Measurements from ENCODE around the gene PPP2R1B.

Gene PPP2R1B

GRCh38 chr11:111765984-111766833 is at the start of gene PPP2R1B:
Gene PPP2R1B (minus strand): TSS chr11:111766389. CDS start chr11:111766361, 28 bp downstream.
- peak within 1 kb of the TSS; percentile 88 for H3K4me3 ChIP-seq (replicated peaks; ENCODE audit: low read depth, low read length)
- DNase-seq (ENCODE audit: extremely low read depth, low read depth): peak; percentile 47
- TF ChIP-seq, protein P1, sequence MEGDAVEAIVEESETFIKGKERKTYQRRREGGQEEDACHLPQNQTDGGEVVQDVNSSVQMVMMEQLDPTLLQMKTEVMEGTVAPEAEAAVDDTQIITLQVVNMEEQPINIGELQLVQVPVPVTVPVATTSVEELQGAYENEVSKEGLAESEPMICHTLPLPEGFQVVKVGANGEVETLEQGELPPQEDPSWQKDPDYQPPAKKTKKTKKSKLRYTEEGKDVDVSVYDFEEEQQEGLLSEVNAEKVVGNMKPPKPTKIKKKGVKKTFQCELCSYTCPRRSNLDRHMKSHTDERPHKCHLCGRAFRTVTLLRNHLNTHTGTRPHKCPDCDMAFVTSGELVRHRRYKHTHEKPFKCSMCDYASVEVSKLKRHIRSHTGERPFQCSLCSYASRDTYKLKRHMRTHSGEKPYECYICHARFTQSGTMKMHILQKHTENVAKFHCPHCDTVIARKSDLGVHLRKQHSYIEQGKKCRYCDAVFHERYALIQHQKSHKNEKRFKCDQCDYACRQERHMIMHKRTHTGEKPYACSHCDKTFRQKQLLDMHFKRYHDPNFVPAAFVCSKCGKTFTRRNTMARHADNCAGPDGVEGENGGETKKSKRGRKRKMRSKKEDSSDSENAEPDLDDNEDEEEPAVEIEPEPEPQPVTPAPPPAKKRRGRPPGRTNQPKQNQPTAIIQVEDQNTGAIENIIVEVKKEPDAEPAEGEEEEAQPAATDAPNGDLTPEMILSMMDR (IDR thresholded peaks at IDR 0.05; ENCODE audit: low read depth, low read length, missing control alignments): no peak

DNA sequence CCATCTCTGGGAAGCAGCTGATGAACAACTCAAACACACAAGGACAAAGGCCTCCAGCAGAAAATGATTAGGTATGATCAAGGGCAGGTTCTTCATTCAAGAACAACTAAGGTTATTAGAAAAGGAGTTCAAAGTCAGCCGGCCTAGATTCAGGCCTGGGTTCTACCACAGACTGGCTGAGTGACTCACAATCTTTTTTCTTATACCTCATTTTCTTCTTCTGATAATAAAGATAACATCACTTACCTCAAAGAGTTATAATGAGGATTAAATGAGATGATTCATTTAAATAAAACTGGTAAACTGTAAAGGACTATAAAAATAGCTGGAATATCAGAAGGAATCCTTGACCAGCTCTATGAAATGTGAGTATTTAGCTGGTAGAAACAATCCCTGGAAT is 49.3 kb upstream of the PPP2R1B start:
- no peak overlapping the region for H3K4me3 ChIP-seq (replicated peaks; ENCODE audit: low read depth, low read length)
- TF ChIP-seq, protein P1 (IDR thresholded peaks at IDR 0.05; ENCODE audit: low read depth, low read length, missing control alignments): no peak
- DNase-seq (ENCODE audit: extremely low read depth, low read depth): no peak

DNA sequence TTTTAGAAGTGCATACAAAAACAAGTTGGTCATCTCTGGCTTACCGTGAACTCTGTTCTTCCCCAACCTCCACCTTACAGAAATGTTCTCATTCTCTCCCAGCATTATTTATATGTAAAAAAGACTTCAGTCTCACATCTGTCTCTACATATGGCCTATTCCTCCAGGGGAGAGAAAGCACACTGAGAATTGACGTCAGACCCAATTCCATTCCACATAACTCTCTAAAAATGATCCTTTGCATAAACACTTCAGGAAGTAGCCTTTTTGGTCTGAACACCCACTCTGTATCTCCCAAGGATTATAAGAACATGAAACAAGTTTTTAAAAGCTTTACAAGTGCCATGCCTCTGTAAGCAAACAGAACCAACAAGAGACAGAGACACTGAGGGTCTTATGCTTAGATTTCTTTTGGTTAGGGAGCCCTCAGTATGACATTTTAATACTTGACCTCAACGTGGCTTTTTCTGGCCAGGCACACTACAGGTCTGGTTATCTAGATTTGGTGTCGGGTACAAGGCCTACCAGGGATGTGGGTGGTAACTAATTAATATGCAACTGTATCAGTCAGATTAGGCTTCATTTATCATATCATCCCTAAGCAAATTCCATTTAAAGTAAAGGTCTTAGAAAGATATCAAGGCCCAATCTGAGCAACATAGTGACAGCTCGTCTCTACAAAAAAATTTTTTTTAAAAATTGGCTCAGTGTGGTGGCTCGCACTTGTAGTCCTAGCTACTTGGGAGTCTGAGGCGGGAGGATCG is 48.5 kb upstream of the PPP2R1B start:
- peak; percentile 70 for DNase-seq (ENCODE audit: extremely low read depth, low read depth)
- H3K4me3 ChIP-seq (replicated peaks; ENCODE audit: low read depth, low read length): no peak overlapping the region
- TF ChIP-seq, protein P1 (IDR thresholded peaks at IDR 0.05; ENCODE audit: low read depth, low read length, missing control alignments): no peak

DNA sequence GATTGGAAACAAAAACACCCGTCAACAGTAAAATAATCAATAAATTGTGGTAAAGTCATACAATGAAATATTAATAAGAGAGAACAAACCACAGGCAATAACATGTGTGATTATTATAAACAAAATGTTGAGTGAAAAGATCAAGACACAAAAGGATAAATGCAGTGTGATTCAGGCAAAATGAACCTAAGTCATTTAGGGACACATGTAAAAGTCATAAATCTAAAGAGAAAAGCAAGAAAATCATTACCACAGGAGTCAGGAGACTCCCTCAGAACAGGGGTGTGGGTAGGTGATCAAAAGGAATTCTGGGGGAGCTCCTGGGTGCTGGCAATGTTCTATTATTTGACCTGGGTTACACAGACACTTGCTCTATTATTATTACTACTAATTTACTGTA is 47.9 kb upstream of the PPP2R1B start:
- no peak for DNase-seq (ENCODE audit: extremely low read depth, low read depth)
- no peak overlapping the region for H3K4me3 ChIP-seq (replicated peaks; ENCODE audit: low read depth, low read length)
- TF ChIP-seq, protein P1 (IDR thresholded peaks at IDR 0.05; ENCODE audit: low read depth, low read length, missing control alignments): no peak

- no peak for DNase-seq (ENCODE audit: extremely low read depth, low read depth)
- H3K4me3 ChIP-seq (replicated peaks; ENCODE audit: low read depth, low read length): no peak overlapping the region
- TF ChIP-seq, protein P1 (IDR thresholded peaks at IDR 0.05; ENCODE audit: low read depth, low read length, missing control alignments): no peak
These were observed 46.0 kb upstream of the PPP2R1B start for GRCh38 chr11:111812211-111812610.

DNA sequence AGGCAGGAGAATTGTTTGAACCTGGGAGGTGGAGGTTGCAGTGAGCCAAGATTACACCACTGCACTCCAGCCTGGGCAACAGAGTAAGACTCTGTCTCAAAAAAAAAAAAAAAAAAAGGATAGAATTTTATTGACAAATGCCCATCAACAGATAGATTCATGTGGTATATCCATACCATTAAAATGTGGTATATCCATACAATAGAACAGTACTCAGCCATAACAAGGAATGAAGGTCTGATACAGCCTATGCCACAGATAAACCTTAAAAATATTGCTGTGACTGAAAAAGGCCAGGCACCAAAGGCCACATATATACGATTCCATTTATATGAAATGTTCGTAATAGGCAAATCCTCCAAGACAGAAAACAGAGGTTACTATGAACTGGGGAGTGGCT is 45.3 kb upstream of the PPP2R1B start:
- TF ChIP-seq, protein P1 (IDR thresholded peaks at IDR 0.05; ENCODE audit: low read depth, low read length, missing control alignments): no peak
- H3K4me3 ChIP-seq (replicated peaks; ENCODE audit: low read depth, low read length): no peak overlapping the region
- no peak for DNase-seq (ENCODE audit: extremely low read depth, low read depth)

Measured in HFF-Myc (cell line).